ENCODE results near the gene FRMPD2.
"Not testable (repeated sequence)": the region's sequence is repeated elsewhere in the genome, so short reads cannot be mapped to it uniquely, and the experiment has no call there.

Gene FRMPD2

DNA sequence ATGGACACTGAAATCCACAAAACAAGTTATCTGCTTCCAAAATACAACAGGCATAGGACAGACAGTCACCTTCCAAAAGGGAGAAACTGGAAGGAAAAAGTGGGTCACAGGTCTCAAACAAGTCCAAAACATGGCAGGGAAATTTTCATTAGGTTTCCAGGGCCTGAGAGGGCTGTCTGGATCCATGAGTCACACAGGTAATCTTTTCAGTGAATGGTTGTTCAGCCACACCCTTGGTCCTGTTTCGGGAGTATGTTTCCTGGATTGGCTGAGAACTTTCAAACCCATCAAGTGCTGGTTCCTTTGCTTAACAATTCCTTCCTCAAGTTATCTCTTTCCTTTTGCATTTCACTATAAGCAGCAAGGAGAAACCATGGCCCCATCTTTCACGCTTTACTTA lies 145.5 kb downstream of the FRMPD2 start:
- DNase-seq (ENCODE audit: low read depth): not testable (repeated sequence)

DNA sequence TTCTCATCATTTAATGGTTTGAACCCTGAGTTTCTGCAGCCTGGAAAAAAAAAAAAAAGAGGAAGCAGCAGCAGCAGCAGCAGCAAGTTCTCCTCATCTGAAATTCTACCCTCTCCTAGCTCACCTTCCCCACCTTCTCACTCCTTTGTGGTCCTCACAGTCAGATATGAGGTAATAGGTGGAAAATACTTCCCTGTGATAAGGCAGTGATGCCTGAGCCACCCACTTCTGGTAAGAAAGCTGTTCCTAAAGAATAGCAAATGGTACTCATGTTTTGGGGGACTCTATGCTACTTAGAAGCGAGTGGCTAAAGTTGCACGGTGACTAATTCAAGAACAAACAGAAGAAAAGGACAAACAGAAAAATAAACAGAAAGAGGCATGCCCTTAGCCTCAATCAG lies 148.2 kb downstream of the FRMPD2 start:
- not testable (repeated sequence) for DNase-seq (ENCODE audit: low read depth)

DNA sequence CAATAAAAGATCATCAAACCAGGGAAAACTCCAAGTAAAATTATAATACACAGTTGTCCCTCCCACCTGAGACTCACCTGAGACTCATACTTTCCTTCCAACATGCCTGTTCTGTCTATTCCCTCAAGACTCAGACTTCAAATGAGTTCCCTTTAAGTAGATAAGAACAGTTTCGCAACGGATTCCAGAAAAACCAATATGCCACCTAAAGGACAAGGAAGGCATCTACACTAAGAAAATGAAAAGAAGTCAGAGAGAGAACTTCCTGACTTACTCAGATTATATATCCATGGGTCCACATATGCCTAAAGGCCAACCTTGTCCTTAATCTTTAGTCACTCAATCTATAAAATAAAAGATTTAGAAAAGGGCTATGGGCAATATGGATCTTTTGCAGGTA lies 148.9 kb downstream of the FRMPD2 start:
- not testable (repeated sequence) for DNase-seq (ENCODE audit: low read depth)

DNA sequence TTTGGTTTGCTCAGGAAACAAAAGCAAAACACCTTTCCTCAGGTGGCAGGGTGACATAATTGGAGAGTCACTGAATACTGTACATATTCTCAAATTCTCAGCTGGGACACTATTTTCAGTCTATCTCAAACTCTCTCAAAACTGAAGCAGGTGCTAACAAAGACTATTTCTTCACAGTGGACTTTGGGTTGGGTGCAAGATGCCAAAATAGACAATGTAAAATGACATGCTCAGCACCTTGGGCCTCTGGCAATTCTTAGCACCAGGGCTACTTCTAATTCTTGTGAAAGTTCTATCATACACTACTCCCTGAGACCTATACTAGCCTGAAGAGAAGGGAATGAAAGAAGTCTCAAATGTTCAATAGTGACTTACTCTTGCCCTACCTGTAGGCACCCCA lies 151.9 kb downstream of the FRMPD2 start:
- not testable (repeated sequence) for DNase-seq (ENCODE audit: low read depth)

DNA sequence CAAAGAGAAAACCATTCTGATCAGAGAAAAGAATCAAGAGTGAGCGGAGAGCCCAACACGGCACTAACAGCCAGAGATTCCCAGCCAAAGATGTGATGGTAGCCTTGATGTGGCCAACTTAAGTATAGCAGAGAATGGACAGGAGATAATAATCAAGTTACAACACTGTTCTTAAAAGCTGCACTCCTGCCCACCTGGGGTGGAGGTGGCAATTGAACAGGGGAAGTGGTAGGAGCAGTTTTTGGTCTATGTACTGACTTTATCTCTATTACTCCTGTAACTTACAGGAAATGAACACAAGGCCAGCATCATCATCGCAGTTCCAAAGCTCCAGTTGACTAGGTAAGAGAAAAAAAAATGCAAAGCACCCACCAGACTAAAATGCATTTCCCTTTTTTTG lies 164.2 kb downstream of the FRMPD2 start:
- DNase-seq (ENCODE audit: low read depth): not testable (repeated sequence)

Data from activated T-helper 1 cell treated with Interleukin-2 at 50 U/mL for 16 hours (primary cell).